Ovary (tissue), 3 donors: ENCODE data around the gene RARA.

Source experiments
- CTCF ChIP-seq, 3 donors: fragments of 450-650 bp in 2 of 3; fragments of 200-600 bp in 1 of 3; IDR thresholded peaks; one replicate each; pipeline versions ENCODE4 v1.5.1 to v1.8.0; 2016 to 2022; ENCODE audit warnings: antibody characterized with exemption in 3 of 3, mild to moderate bottlenecking in 1 of 3
- POLR2A ChIP-seq: fragments of 450-650 bp; IDR thresholded peaks from one replicate; pipeline ENCODE4 v1.6.1; 2017; ENCODE audit warnings: antibody characterized with exemption, mild to moderate bottlenecking, moderate library complexity
- donor health status: DM: no; HTN: no; CAD: no.

GRCh38 chr17:40291281-40291664 lies 17.7 kb upstream of the RARA start:
- TF ChIP-seq CTCF (IDR thresholded peaks at IDR 0.05) = no peak
- TF ChIP-seq POLR2A = no peak
